GM21390 (cell line): ENCODE data around the gene ALPK3.

Experiments used
- ATAC-seq: cut with Tn5 transposase; IDR thresholded peaks from one replicate; pipeline ENCODE4 v1.9.1; 2021; ENCODE audit not compliant: unreplicated experiment

Gene ALPK3

DNA sequence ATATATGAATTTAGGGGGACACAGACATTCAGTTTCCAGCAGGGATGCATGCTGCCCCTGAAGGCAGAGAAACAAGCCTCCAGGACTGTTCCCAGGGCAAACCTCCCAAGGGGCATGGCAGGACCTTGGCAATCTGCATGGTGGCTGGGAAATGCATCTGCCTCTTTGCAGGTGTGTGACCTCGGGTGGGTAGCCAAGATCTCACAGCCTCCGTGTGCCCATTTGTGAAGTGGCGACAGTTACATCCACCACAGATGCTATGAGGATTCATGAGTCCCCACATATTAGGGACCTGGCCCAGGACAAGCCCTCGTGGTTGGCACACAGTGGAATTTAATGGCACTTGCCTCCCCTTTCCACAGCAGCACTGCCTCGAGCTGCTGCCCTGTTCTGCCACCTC lies 97.2 kb downstream of the ALPK3 start:
- ATAC-seq, result no peak

DNA sequence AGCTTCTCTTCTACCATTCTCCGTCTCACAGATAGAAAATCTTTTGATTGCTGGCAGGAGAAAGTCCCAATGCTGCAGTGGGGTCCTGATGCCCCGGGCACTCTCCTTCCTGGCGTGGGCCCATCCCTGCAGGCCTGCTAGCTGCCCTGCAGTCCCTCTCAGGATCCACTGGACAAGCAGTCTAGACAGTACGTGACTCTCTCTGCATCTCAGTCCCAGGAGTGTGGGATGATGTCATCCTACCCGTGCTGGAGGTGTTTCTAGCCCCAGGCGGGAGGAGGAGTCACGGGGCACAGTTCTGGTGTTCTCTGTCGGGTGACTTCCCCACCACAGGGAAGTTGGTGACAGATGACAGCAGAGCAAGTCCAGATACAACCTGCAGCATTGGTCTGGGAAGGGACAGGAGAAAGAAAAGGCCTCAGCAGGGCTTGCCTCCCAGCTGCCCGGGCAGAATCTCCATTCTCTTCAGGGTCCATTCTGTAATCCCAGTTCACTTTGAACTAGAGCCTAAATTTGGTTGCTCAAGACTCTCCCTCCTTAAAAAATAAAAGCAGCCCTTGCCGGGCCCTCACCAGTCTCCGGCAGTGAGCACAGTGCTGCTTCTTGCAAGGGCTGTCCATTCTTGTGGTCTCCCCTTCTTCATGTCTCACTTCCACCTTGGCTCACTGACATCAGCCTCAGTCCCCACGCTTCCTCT lies 97.9 kb downstream of the ALPK3 start:
- peak; percentile 98 for ATAC-seq

DNA sequence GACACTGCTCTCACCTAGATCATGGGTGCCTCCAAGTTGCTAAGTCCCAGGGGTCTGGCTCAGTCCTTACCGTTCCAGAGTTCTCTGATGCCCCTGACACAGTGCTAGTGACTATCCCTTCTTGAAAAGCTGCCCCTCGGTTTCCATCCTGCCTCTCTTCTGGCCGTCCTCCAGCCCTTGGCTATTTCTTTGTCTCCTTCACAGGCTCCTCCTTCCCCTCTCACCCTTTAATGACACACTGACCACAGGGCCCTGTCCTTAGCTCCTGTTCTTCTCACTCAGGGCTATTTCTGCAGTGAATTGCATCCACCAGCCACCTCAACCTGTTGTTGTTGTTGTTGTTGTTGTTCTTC lies 98.4 kb downstream of the ALPK3 start:
- ATAC-seq, result no peak

DNA sequence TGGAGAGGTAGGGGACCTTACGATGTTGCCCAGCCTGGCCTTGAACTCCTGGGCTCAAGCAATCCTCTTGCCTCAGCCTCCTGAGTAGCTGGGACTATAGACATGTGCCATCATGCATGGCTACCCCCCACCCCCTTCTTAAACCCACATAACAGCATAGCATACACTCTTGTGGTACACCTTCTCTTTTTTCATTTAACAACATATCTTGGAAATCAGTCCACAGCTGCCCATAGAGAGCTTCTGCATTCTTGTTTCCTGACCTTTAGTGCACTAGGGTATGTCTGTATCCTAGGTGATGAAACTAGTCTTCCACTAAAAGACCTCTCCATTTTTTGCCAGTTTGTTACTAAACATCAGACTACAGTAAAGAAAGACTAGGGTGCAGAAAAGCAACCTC lies 100.3 kb downstream of the ALPK3 start:
- no peak for ATAC-seq

GRCh38 chr15:84919106-84919667 lies 102.0 kb downstream of the ALPK3 start:
- no peak for ATAC-seq

- ATAC-seq, result no peak
These were observed 104.0 kb downstream of the ALPK3 start for GRCh38 chr15:84921121-84921520.

DNA sequence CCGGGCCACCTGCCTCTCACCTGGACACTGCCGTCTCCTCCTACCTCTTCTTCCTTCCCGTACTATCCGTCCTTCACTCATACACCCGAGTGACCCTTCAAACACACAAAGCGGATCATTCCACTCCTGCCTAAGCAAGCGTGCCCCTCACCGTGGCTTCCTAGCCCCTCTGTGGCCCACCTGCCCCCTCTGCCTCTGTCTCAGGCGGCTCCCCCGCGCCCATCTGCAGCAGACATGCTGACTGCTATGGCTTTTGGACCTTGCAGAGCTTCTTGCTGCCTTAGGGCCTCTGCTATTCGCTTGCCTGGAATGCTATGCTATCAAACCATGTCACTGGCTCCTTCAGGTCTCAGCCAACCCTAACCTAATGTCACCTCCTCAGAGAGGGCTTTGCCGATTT lies 105.4 kb downstream of the ALPK3 start:
- no peak for ATAC-seq
